22Rv1 (cell line): Measurements from ENCODE around the gene FGGY.

Source experiments
- H3K27ac ChIP-seq: fragments of 450-650 bp; 2 replicates; pipeline ENCODE4 v1.5.1; 2017
- CTCF ChIP-seq: fragments of 450-650 bp; IDR thresholded peaks from 2 replicates; pipeline ENCODE4 v1.5.1; 2017; ENCODE audit warnings: mild to moderate bottlenecking
- ZFX ChIP-seq: fragments of 450-650 bp; IDR thresholded peaks from 2 replicates; pipeline ENCODE4 v1.6.1; 2017; ENCODE audit warnings: antibody characterized with exemption, borderline replicate concordance

Gene FGGY

GRCh38 chr1:59388191-59388590 lies 91.3 kb downstream of the FGGY start:
- no peak overlapping the region for H3K27ac ChIP-seq
- TF ChIP-seq ZFX (no peak), CTCF (no peak)

DNA sequence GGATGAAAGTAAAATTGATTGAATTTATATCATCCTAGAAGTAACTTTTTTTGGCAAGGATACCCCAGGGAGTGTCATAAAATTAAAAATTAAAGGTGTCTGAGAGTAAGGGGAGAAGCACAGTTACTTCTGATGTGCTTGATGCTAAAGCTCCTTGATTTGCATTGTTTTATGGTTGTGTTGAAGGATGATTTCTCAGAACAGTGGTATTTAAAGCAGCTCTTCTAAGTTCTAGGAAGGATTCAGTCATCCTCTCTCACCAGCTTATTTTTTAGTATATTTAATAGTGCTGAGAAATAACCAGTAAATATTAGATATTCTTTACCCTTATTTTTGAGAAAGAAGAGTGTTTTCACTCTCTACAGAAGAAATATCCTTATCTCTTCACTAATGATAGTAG lies 93.0 kb downstream of the FGGY start:
- no peak overlapping the region for H3K27ac ChIP-seq
- TF ChIP-seq ZFX (no peak), CTCF (no peak)

- no peak overlapping the region for H3K27ac ChIP-seq
- no peak for TF ChIP-seq ZFX
- TF ChIP-seq CTCF: no peak
Measured at GRCh38 chr1:59390307-59390706, 93.4 kb downstream of the FGGY start.

DNA sequence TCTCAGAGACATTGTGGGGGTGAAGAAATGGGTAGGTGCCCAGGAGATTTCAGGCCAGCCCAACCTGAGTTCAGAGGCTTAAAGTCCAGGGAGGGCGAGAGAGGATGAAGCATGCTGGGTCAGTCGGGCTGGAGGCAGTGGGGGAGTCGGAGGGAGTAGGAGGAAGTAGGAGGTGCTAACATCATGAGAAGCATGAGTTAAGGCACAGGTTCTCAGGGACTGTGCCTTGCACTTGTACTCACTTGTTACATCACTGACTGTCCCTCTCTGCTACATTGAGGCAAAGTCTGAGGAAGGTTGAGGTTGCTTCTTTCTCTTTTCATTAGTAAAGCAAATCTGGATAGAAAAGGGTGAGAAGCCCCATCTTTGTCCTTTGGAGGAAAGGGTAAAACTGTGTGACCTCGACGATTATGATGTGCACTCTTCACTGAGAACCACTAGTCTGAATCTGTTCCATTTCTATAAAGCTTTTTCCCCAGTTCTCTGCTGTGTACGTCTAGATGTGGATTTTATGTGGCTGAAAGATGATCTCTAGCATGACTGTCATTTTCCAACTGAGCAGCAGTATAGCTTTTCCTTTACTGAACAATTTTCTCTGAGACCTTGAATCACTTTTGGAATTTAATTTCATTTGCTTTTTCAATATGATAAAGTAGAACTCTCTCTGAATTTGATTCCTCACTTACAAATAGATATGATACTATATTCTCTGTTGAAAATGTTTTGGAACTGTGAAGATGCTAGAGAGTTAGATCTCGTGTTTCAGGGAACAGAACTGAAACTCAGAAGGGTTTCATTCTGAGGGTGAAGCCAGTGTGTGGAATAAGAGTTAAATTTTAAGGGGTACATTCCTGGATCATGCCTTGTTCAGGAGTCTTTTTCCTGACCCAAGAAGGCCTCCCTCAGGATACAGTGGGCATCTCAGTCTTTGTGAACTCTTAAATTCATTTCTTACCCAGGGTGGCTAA lies 94.6 kb downstream of the FGGY start:
- no peak for TF ChIP-seq ZFX
- TF ChIP-seq CTCF: no peak
- H3K27ac ChIP-seq: no peak overlapping the region

- TF ChIP-seq CTCF (no peak), ZFX (no peak)
- no peak overlapping the region for H3K27ac ChIP-seq
Measured at GRCh38 chr1:59393211-59394180, 96.6 kb downstream of the FGGY start.

GRCh38 chr1:59394706-59395425 lies 98.0 kb downstream of the FGGY start:
- no peak for TF ChIP-seq ZFX
- TF ChIP-seq CTCF: no peak
- H3K27ac ChIP-seq: no peak overlapping the region
